ENCODE measurements around the gene PDZD4. TPM values are rescaled to one million over a fixed set of nuclear protein-coding genes. Genes with fewer than 3 reads are reported as not detected.

PDZD4 gene
- total RNA-seq, 1 experiment from 2014 or later: 120 TPM

GRCh38 chrX:153784325-153784967 lies 45.9 kb downstream of the PDZD4 start (continued):
- TF ChIP-seq, protein P1, sequence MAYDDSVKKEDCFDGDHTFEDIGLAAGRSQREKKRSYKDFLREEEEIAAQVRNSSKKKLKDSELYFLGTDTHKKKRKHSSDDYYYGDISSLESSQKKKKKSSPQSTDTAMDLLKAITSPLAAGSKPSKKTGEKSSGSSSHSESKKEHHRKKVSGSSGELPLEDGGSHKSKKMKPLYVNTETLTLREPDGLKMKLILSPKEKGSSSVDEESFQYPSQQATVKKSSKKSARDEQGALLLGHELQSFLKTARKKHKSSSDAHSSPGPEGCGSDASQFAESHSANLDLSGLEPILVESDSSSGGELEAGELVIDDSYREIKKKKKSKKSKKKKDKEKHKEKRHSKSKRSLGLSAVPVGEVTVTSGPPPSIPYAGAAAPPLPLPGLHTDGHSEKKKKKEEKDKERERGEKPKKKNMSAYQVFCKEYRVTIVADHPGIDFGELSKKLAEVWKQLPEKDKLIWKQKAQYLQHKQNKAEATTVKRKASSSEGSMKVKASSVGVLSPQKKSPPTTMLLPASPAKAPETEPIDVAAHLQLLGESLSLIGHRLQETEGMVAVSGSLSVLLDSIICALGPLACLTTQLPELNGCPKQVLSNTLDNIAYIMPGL (CRISPR knock-in tag; IDR thresholded peaks at IDR 0.05): no peak
- TF ChIP-seq, protein P2, sequence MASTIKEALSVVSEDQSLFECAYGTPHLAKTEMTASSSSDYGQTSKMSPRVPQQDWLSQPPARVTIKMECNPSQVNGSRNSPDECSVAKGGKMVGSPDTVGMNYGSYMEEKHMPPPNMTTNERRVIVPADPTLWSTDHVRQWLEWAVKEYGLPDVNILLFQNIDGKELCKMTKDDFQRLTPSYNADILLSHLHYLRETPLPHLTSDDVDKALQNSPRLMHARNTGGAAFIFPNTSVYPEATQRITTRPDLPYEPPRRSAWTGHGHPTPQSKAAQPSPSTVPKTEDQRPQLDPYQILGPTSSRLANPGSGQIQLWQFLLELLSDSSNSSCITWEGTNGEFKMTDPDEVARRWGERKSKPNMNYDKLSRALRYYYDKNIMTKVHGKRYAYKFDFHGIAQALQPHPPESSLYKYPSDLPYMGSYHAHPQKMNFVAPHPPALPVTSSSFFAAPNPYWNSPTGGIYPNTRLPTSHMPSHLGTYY (CRISPR knock-in tag; IDR thresholded peaks at IDR 0.05): no peak

- ChIA-PET CTCF (no interaction called here), POLR2A (no interaction called here)
- no peaks in the 10 kb centered on the region for H3K9me3 Mint-ChIP-seq
- H3K27me3 Mint-ChIP-seq (ENCODE audit: low read depth): no peaks in the 10 kb centered on the region
- no peaks in the 10 kb centered on the region; the same call in 1 of the 2 replicates for H3K4me1 Mint-ChIP-seq
- no peak overlapping the region for H3K27ac Mint-ChIP-seq
- H3K4me3 Mint-ChIP-seq: no peak overlapping the region
- no peak for DNase-seq (ENCODE audit: low spot score)
- no peak for ATAC-seq
- H3K36me3 Mint-ChIP-seq: peaks cover 3% of the 10 kb centered on the region
- TF ChIP-seq, protein P3, sequence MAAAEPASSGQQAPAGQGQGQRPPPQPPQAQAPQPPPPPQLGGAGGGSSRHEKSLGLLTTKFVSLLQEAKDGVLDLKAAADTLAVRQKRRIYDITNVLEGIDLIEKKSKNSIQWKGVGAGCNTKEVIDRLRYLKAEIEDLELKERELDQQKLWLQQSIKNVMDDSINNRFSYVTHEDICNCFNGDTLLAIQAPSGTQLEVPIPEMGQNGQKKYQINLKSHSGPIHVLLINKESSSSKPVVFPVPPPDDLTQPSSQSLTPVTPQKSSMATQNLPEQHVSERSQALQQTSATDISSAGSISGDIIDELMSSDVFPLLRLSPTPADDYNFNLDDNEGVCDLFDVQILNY (CRISPR knock-in tag; IDR thresholded peaks at IDR 0.05): no peak
- TF ChIP-seq NR1H2 (CRISPR knock-in tag; IDR thresholded peaks at IDR 0.05) (no peak), FOXJ3 (CRISPR knock-in tag; IDR thresholded peaks at IDR 0.05; ENCODE audit: borderline replicate concordance) (no peak), CREM (CRISPR knock-in tag; IDR thresholded peaks at IDR 0.05) (no peak), MYBL2 (CRISPR knock-in tag; IDR thresholded peaks at IDR 0.05) (no peak), FOXP1 (CRISPR knock-in tag; IDR thresholded peaks at IDR 0.05; ENCODE audit: borderline replicate concordance) (no peak), FOXK1 (CRISPR knock-in tag; IDR thresholded peaks at IDR 0.05) (no peak), HMGA2 (CRISPR knock-in tag; IDR thresholded peaks at IDR 0.05) (no peak), SP1 (CRISPR knock-in tag; conservative IDR thresholded peaks at IDR 0.05) (no peak), ZNF263 (CRISPR knock-in tag; IDR thresholded peaks at IDR 0.05; ENCODE audit: low read depth) (no peak), ZNF396 (CRISPR knock-in tag; IDR thresholded peaks at IDR 0.05; ENCODE audit: borderline replicate concordance) (no peak), NR3C1 (CRISPR knock-in tag; conservative IDR thresholded peaks at IDR 0.05; ENCODE audit: low read depth) (no peak), NR2C2 (CRISPR knock-in tag; IDR thresholded peaks at IDR 0.05) (no peak), GABPB1 (CRISPR knock-in tag; IDR thresholded peaks at IDR 0.05) (no peak), GRHL2 (CRISPR knock-in tag; IDR thresholded peaks at IDR 0.05; ENCODE audit: insufficient replicate concordance, severe bottlenecking) (no peak)
- TF ChIP-seq, protein P4, sequence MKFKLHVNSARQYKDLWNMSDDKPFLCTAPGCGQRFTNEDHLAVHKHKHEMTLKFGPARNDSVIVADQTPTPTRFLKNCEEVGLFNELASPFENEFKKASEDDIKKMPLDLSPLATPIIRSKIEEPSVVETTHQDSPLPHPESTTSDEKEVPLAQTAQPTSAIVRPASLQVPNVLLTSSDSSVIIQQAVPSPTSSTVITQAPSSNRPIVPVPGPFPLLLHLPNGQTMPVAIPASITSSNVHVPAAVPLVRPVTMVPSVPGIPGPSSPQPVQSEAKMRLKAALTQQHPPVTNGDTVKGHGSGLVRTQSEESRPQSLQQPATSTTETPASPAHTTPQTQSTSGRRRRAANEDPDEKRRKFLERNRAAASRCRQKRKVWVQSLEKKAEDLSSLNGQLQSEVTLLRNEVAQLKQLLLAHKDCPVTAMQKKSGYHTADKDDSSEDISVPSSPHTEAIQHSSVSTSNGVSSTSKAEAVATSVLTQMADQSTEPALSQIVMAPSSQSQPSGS (CRISPR knock-in tag; IDR thresholded peaks at IDR 0.05; ENCODE audit: borderline replicate concordance, low read depth): no peak
- TF ChIP-seq, protein P5, sequence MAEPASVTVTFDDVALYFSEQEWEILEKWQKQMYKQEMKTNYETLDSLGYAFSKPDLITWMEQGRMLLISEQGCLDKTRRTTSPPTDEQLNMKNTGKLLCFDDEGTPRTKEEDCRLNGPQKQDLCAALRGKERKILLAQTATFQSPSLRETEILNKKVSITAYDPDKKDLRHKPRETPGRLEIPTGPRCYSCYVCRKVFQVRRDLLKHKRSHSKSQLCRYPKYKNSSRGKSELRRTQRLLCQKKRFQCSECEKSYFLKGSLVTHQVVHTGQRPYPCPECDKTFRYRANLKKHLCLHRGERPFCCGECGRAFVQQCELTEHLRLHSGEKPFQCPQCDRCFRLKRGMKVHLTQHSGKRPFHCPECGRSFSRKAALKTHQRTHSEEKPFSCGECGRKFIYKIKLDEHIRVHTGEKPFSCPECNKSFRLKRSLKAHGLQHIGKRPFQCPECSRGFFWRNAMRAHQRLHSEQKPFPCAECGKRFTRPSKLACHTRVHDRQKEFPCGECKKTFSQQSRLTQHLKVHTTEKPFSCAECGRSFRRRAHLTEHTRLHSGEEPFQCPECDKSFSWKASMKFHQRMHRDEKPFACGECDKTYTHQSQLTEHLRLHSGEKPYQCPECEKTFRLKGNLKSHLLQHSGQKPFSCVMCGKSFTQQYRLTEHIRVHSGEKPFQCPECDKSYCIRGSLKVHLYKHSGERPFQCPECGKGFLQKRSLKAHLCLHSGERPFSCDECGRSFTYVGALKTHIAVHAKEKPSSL (CRISPR knock-in tag; conservative IDR thresholded peaks at IDR 0.05): no peak
Observed at GRCh38 chrX:153783378-153784013, 46.8 kb downstream of the PDZD4 start.

All from WTC11 (cell line).